GM06990 (cell line): ENCODE results near the gene PRR5L.

Experiments used
- DNase-seq: peaks from one replicate; pipeline ENCODE4 v3.0.0-alpha.2; 2011; ENCODE audit not compliant: insufficient read length; ENCODE audit errors: extremely low read depth
- H3K27me3 ChIP-seq: replicated peaks from 2 replicates; pipeline ENCODE4 v1.6.0; 2011; ENCODE audit warnings: low read length; ENCODE audit not compliant: control insufficient read depth, insufficient read depth
- H3K36me3 ChIP-seq: 2 replicates; pipeline ENCODE4 v1.5.1; 2011; ENCODE audit warnings: low read length; ENCODE audit not compliant: control insufficient read depth, insufficient read depth
- H3K4me3 ChIP-seq: replicated peaks from 2 replicates; pipeline ENCODE4 v1.5.1; 2011; ENCODE audit warnings: low read depth, mild to moderate bottlenecking, control low read depth, low read length
- CTCF ChIP-seq: IDR thresholded peaks from 2 replicates; pipeline ENCODE4 v1.5.1; 2011; ENCODE audit warnings: low read length, control low read depth, mild to moderate bottlenecking, inconsistent platforms; ENCODE audit not compliant: insufficient read depth, poor library complexity, severe bottlenecking

PRR5L gene

GRCh38 chr11:36419791-36420424, 123.8 kb downstream of the PRR5L start:
- no peak for DNase-seq
- Histone ChIP-seq H3K36me3 (no peaks in the 10 kb centered on the region), H3K27me3 (no peaks in the 10 kb centered on the region), H3K4me3 (no peak overlapping the region)
- no peak for TF ChIP-seq CTCF

- H3K4me3 ChIP-seq, result no peak overlapping the region
- no peak for DNase-seq
- TF ChIP-seq CTCF, result no peak
- no peaks in the 10 kb centered on the region for H3K27me3 ChIP-seq
- no peaks in the 10 kb centered on the region for H3K36me3 ChIP-seq
Measured at GRCh38 chr11:36421546-36422155, 125.6 kb downstream of the PRR5L start.

GRCh38 chr11:36425561-36426081, 129.5 kb downstream of the PRR5L start:
- no peak for DNase-seq
- H3K36me3 ChIP-seq, result no peaks in the 10 kb centered on the region
- no peaks in the 10 kb centered on the region for H3K27me3 ChIP-seq
- no peak overlapping the region for H3K4me3 ChIP-seq
- no peak for TF ChIP-seq CTCF

- no peak for DNase-seq
- Histone ChIP-seq H3K27me3 (no peaks in the 10 kb centered on the region), H3K4me3 (no peak overlapping the region), H3K36me3 (no peaks in the 10 kb centered on the region)
- no peak for TF ChIP-seq CTCF
Measured at GRCh38 chr11:36426226-36426848, 130.2 kb downstream of the PRR5L start.

- no peaks in the 10 kb centered on the region for H3K36me3 ChIP-seq
- no peak for DNase-seq
- no peak overlapping the region for H3K4me3 ChIP-seq
- H3K27me3 ChIP-seq, result no peaks in the 10 kb centered on the region
- no peak for TF ChIP-seq CTCF
Measured at GRCh38 chr11:36427079-36427478, 131.0 kb downstream of the PRR5L start.
